DOHH2 (cell line): ENCODE data around the gene MTMR8.

Experiments
- EZH2phosphoT487 ChIP-seq: fragments of 200-600 bp; sonication (generic); IDR thresholded peaks from 2 replicates; pipeline ENCODE4 v1.6.1; 2017; ENCODE audit warnings: borderline replicate concordance, mild to moderate bottlenecking, antibody characterized with exemption, low read length, moderate library complexity, mixed read lengths
- TF ChIP-seq, protein P1 (sequence below): fragments of 200-600 bp; sonication (generic); IDR thresholded peaks from one replicate; pipeline ENCODE4 v1.5.1; 2014; ENCODE audit warnings: antibody characterized with exemption, mild to moderate bottlenecking, low read depth, low read length; ENCODE audit not compliant: poor library complexity, severe bottlenecking

GRCh38 chrX:64398088-64398487, 2.8 kb upstream of the MTMR8 start:
- TF ChIP-seq, protein P1, sequence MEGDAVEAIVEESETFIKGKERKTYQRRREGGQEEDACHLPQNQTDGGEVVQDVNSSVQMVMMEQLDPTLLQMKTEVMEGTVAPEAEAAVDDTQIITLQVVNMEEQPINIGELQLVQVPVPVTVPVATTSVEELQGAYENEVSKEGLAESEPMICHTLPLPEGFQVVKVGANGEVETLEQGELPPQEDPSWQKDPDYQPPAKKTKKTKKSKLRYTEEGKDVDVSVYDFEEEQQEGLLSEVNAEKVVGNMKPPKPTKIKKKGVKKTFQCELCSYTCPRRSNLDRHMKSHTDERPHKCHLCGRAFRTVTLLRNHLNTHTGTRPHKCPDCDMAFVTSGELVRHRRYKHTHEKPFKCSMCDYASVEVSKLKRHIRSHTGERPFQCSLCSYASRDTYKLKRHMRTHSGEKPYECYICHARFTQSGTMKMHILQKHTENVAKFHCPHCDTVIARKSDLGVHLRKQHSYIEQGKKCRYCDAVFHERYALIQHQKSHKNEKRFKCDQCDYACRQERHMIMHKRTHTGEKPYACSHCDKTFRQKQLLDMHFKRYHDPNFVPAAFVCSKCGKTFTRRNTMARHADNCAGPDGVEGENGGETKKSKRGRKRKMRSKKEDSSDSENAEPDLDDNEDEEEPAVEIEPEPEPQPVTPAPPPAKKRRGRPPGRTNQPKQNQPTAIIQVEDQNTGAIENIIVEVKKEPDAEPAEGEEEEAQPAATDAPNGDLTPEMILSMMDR = no peak
- TF ChIP-seq EZH2phosphoT487 = no peak
